Spleen (tissue), 11 donors: ENCODE results near the gene CSMD2. TPM values are rescaled to one million over a fixed set of nuclear protein-coding genes. Genes with fewer than 3 reads are reported as not detected.

ENCODE experiments used
- DNase-seq: peaks from one replicate; pipeline ENCODE4 v3.0.0-alpha.2; 2020
- H3K27ac ChIP-seq, 8 donors: fragments of 200-600 bp; sonication (generic) in 7 of 8; 1 replicate in 4 of 8; 2 replicates in 4 of 8; pipeline versions ENCODE4 v1.5.0 to v1.8.0; 2016 to 2021; ENCODE audit warnings: inconsistent platforms in 4 of 8, mild to moderate bottlenecking in 4 of 8, moderate library complexity in 1 of 8
- H3K27me3 ChIP-seq, 7 donors: fragments of 200-600 bp; sonication (generic) in 6 of 7; replicated peaks in 1 of 7; 1 replicate in 4 of 7; 2 replicates in 3 of 7; pipeline versions ENCODE4 v1.5.0 to v1.8.0; 2016 to 2021; ENCODE audit warnings: inconsistent platforms in 3 of 7, mild to moderate bottlenecking in 1 of 7
- H3K36me3 ChIP-seq, 6 donors: fragments of 200-600 bp; sonication (generic) in 5 of 6; 1 replicate in 4 of 6; 2 replicates in 2 of 6; pipeline versions ENCODE4 v1.5.0 to v1.8.0; 2016 to 2021; ENCODE audit warnings: inconsistent platforms in 2 of 6
- H3K4me1 ChIP-seq, 6 donors: fragments of 200-600 bp; sonication (generic) in 5 of 6; 1 replicate in 3 of 6; 2 replicates in 3 of 6; pipeline versions ENCODE4 v1.5.0 to v1.8.0; 2016 to 2021; ENCODE audit warnings: inconsistent platforms in 3 of 6
- H3K4me3 ChIP-seq, 8 donors: fragments of 200-600 bp; sonication (generic) in 7 of 8; 1 replicate in 4 of 8; 2 replicates in 4 of 8; pipeline versions ENCODE4 v1.5.0 to v1.8.0; 2016 to 2021; ENCODE audit warnings: inconsistent platforms in 4 of 8, mild to moderate bottlenecking in 4 of 8, moderate library complexity in 2 of 8
- H3K9me3 ChIP-seq, 8 donors: fragments of 200-600 bp; sonication (generic) in 7 of 8; 1 replicate in 4 of 8; 2 replicates in 4 of 8; pipeline versions ENCODE4 v1.5.0 to v1.8.0; 2016 to 2021; ENCODE audit warnings: inconsistent platforms in 4 of 8
- POLR2A ChIP-seq, 3 donors: fragments of 450-650 bp; IDR thresholded peaks; one replicate each; pipeline ENCODE4 v1.5.1; 2017; ENCODE audit warnings: antibody characterized with exemption in 3 of 3, mild to moderate bottlenecking in 1 of 3
- POLR2AphosphoS5 ChIP-seq, 3 donors: sonication (generic); formaldehyde crosslinking; IDR thresholded peaks; one replicate each; pipeline ENCODE4 v1.5.1; 2017; ENCODE audit warnings: antibody characterized with exemption in 3 of 3
- WGBS, 5 donors: extraction: QIAGEN DNeasy Blood & Tissue Kit in 3 of 5; methylation state at CpG; one replicate each; pipeline versions ENCODE4 v1.1.5 to v1.1.7; 2013 to 2018; 5-methylcytosine and 5-hydroxymethylcytosine counted together
- intact Hi-C: fragments of 100-400 bp; cut with DNase I; formaldehyde crosslinking; loops from one replicate; pipeline ENCODE4 v1.15.0; 2023; ENCODE audit warnings: low total_unique reads
- polyA plus RNA-seq, 3 donors: library from polyadenylated mRNA; stranded (reverse); fragments of 200-250 nt; gene quantifications; one replicate each; pipeline ENCODE4 v1.2.1, GENCODE V29; 2013
- total RNA-seq, 7 donors: library from RNA; depleted of rRNA in 3 of 7; stranded (reverse); fragments of >200 nt in 3 of 7; fragmentation: NEBNext Ultra II Directional in 4 of 7; extraction: Animal tissue kit (Norgen Biotek cat#: 25700) in 4 of 7; gene quantifications; one replicate each; pipeline versions ENCODE4 v1.1.0 to v1.2.1, GENCODE V29; 2016 to 2021
- TF ChIP-seq, protein P1 (sequence below), 11 experiments: fragments of 200-600 bp in 7 of 11; fragments of 450-650 bp in 4 of 11; sonication (generic) in 4 of 11; IDR thresholded peaks in 8 of 11; conservative IDR thresholded peaks in 3 of 11; 1 replicate in 7 of 11; 2 replicates in 4 of 11; pipeline versions ENCODE4 v1.4.0 to v1.8.0; 2016 to 2021; ENCODE audit warnings: antibody characterized with exemption in 11 of 11, inconsistent platforms in 4 of 11, mild to moderate bottlenecking in 1 of 11
- donor health status: healthy with polysubstance abuse.
- donor health status: DM: no; HTN: no; CAD: no; lungs with moderate emphysema.
- donor health status: DM: no; HTN: no; CAD: no.
- donor health status: Bipolar disorder and iron deficiency.
- donor health status: healthy.
- donor health status: DM: no; HTN: no; CAD: no.
- donor health status: DM: yes; HTN: yes; CAD: no.

CSMD2 gene
- total and polyA plus RNA-seq, 10 donors, result 0.12 to 2.7 (median 0.96) TPM

DNA sequence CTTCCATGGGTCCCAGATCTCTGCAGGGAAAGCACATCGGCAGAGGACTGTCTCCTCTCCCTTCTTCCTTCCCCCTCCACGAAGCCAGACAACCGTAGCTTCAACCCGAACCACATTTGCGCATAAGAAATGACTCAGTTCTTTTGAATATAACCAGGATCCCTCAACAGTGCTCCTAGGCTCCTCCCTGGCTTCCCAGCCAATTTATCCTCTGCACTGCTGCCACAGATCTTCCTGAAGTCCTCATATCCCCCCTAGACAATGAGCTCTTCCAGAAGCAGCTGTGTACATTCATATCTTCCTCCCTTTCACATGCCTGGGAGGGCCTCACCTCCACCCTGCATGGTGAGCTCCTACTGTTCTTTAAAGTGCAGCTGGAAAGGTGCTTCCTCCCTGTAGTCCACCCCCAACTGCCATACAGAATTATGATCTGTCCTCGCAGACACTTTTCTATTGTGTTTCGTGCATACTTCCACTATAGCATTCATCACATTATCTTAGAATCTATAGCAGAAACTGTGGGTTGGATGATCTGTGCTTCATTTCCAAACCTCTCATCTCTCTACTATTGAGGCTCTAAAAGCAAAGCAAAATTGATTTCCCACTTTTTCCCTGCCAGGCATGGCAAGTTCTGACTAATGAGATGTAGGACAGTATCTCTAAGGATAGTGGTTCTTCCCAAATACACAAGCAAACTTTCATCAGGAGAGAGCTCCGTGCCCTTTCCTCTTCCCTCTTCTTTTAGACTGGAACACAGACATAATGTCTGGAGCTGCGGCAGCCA is 480.4 kb downstream of the CSMD2 start:
- DNase-seq, result no peak
- intact Hi-C loops, result no loop called here
- TF ChIP-seq, protein P1, sequence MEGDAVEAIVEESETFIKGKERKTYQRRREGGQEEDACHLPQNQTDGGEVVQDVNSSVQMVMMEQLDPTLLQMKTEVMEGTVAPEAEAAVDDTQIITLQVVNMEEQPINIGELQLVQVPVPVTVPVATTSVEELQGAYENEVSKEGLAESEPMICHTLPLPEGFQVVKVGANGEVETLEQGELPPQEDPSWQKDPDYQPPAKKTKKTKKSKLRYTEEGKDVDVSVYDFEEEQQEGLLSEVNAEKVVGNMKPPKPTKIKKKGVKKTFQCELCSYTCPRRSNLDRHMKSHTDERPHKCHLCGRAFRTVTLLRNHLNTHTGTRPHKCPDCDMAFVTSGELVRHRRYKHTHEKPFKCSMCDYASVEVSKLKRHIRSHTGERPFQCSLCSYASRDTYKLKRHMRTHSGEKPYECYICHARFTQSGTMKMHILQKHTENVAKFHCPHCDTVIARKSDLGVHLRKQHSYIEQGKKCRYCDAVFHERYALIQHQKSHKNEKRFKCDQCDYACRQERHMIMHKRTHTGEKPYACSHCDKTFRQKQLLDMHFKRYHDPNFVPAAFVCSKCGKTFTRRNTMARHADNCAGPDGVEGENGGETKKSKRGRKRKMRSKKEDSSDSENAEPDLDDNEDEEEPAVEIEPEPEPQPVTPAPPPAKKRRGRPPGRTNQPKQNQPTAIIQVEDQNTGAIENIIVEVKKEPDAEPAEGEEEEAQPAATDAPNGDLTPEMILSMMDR (IDR thresholded peaks at IDR 0.05 in 8 of 11, conservative IDR thresholded peaks at IDR 0.05 in 3 of 11), result no peak
- TF ChIP-seq POLR2A (IDR thresholded peaks at IDR 0.05), result no peak
- TF ChIP-seq POLR2AphosphoS5 (IDR thresholded peaks at IDR 0.05), result no peak
- no peaks in the 10 kb centered on the region for H3K9me3 ChIP-seq
- peaks cover 0 to 55% (median 9%) of the 10 kb centered on the region in 7 donors for H3K27me3 ChIP-seq
- WGBS, 5 donors, result 70 to 81% (median 76%) methylated on average over 9 of the region's 9 CpGs
- no peaks in the 10 kb centered on the region for H3K4me1 ChIP-seq
- H3K36me3 ChIP-seq, result no peaks in the 10 kb centered on the region
- H3K4me3 ChIP-seq, result no peak overlapping the region
- no peak overlapping the region for H3K27ac ChIP-seq

DNA sequence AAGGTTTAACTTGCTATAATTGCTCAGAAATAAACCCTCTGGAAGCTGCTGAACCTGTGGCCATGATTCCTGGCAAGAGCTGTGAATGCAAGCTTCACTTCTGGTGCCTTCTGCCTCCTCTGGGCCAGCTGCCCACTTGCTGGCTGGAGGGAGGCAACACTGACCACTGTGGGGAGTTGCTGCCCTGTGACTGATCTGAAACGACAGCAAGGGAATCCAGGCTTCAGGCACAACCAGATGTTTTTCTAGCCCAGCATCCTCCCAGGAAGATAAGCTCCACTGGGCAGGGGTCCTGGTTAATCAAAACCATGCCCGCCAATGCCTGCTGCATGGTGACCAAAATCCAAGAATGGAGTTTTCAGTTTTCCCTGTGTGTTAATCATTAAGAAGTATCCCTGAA is 481.1 kb downstream of the CSMD2 start:
- TF ChIP-seq POLR2AphosphoS5 (IDR thresholded peaks at IDR 0.05), result no peak
- TF ChIP-seq POLR2A (IDR thresholded peaks at IDR 0.05), result no peak
- TF ChIP-seq, protein P1 (IDR thresholded peaks at IDR 0.05 in 8 of 11, conservative IDR thresholded peaks at IDR 0.05 in 3 of 11), result no peak
- Histone ChIP-seq H3K9me3 (no peaks in the 10 kb centered on the region), H3K27me3 (peaks cover 0 to 55% (median 9%) of the 10 kb centered on the region in 7 donors), H3K27ac (no peak overlapping the region), H3K4me3 (no peak overlapping the region), H3K36me3 (no peaks in the 10 kb centered on the region), H3K4me1 (no peaks in the 10 kb centered on the region)
- intact Hi-C loops, result no loop called here
- no peak for DNase-seq
- WGBS, 5 donors, result 43 to 61% (median 56%) methylated on average over 2 of the region's 2 CpGs

DNA sequence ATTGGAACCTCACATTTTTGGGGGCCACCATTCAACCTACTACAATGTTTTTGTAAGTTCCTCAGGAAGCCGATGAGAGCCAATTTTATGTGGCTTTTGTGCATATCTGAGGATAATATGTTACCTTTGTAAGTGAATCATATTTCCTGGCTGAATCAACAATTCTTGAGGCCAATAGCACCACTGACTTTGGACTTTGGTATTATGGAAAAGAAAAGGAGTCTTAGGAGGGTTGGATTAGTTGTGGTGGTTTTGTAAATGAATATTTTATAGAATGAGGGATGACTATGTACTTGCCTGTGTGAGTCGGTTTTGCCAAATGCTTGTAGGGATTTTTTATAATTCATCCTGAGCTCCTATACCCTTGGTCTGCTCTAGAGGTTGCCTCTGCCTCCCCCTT is 482.7 kb downstream of the CSMD2 start:
- Histone ChIP-seq H3K4me1 (no peaks in the 10 kb centered on the region), H3K27ac (no peak overlapping the region), H3K4me3 (no peak overlapping the region), H3K36me3 (no peaks in the 10 kb centered on the region), H3K27me3 (peaks cover 0 to 47% (median 9%) of the 10 kb centered on the region in 7 donors), H3K9me3 (peaks cover 0 to 10% (median 2%) of the 10 kb centered on the region in 8 donors)
- intact Hi-C loops, result no loop called here
- no peak for DNase-seq
- TF ChIP-seq, protein P1 (IDR thresholded peaks at IDR 0.05 in 8 of 11, conservative IDR thresholded peaks at IDR 0.05 in 3 of 11), result no peak
- TF ChIP-seq POLR2A (IDR thresholded peaks at IDR 0.05) (no peak), POLR2AphosphoS5 (IDR thresholded peaks at IDR 0.05) (no peak)
- WGBS, 5 donors, result 88 to 95% (median 92%) methylated on average over 2 of the region's 2 CpGs

DNA sequence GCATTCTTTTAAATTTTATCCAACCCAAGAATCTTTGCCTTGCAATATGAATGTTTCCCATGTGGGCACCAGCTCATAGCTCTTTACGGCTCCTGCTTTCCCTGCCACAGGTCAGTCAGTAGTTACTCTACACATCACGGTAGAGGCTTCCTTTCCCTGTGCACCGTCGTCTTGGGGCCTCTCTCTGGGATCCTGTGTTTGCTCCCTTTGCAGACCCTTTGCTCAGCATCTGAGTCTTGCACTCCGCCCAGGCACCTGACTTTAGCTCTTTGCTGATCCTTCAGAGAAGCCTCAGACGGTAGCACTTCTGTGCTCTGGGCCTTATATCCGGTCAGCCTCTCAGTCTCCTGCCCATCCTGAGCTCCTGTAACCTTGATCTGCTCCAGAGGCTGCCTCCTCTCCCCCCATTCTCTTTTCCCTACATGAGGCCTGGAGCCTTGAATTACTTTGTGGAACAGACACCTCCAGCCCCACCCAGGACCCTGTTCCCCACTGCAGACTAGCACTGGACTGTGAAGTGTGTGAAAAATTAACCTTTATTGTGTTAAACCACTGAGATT is 484.7 kb downstream of the CSMD2 start:
- no peak for DNase-seq
- H3K4me1 ChIP-seq, result no peaks in the 10 kb centered on the region
- peaks cover 0 to 14% (median 2%) of the 10 kb centered on the region in 8 donors for H3K9me3 ChIP-seq
- no peak overlapping the region for H3K4me3 ChIP-seq
- H3K36me3 ChIP-seq, result no peaks in the 10 kb centered on the region
- H3K27me3 ChIP-seq, result peaks cover 0 to 30% (median 0%) of the 10 kb centered on the region in 7 donors
- no peak overlapping the region for H3K27ac ChIP-seq
- intact Hi-C loops, result no loop called here
- 81 to 94% (median 84%) methylated on average over 7 of the region's 7 CpGs for WGBS, 5 donors
- TF ChIP-seq POLR2A (IDR thresholded peaks at IDR 0.05) (no peak), POLR2AphosphoS5 (IDR thresholded peaks at IDR 0.05) (no peak)
- TF ChIP-seq, protein P1 (IDR thresholded peaks at IDR 0.05 in 8 of 11, conservative IDR thresholded peaks at IDR 0.05 in 3 of 11), result no peak
